Measurements from ENCODE around the gene MMAB.

DNA sequence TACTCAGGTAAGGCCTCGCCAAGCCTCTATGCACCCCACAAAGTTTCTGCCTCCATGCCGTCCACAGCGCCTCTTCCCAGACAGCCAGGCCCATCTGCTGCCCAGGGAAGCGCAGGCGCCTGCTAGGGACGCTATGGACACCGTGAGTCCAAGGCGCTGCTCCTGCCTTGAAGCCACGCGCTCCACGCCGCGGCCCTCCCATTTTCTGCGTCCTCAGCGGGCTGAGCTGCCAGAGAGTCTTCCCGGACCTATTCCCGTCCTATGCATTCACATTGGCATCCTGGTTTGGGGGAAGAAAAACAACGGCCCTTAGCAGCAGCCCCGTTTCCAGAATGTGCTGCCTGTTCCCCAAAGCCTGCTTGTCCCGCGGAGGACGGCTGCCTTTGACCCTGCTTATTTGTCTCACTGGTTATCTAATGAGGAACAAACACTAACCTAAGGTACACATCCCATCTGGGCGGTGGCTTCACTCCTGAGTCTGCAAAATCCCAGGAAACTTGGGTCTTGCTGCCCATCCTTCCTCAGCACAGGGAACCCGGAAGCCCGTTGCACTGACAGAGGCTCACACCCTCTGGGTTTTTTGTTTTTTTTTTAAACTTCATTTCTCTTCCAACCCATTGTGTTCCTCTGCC is 38.0 kb downstream of the MMAB start:
- TF ChIP-seq CTCF (IDR thresholded peaks at IDR 0.05; ENCODE audit: poor library complexity), result no peak
- no peak for TF ChIP-seq EZH2phosphoT487 (IDR thresholded peaks at IDR 0.05; ENCODE audit: low read depth, severe bottlenecking, unreplicated experiment)
- TF ChIP-seq EZH2 (IDR thresholded peaks at IDR 0.05; ENCODE audit: borderline replicate concordance), result no peak

Data from hepatocyte (in vitro differentiated cells).